K562 (cell line): Measurements from ENCODE around the gene ZGLP1. TPM values are rescaled to one million over a fixed set of nuclear protein-coding genes. Genes with fewer than 3 reads are reported as not detected.
A peak's percentile ranks its signal among the peaks of the same experiment; 100 is the strongest.

Experiments used
- ATAC-seq: fragments of 200-7000 bp; cut with Tn5 transposase; 3 replicates; pipeline ENCODE4 v1.9.1; 2020; ENCODE audit warnings: moderate library complexity
- BruUV-seq: library from RNA; stranded (reverse); fragments of 400-500 nt; replicated peaks from 2 replicates; lab custom pipeline; 2021; lab: Mats Ljungman, UMichigan
- CTCF ChIA-PET: fragments of 300-600 bp; formaldehyde crosslinking; extraction: SDS; loops from one replicate; lab custom pipeline; 2021; ENCODE audit warnings: low intra/inter-chr PET ratio; lab: Yijun Ruan, JAX
- POLR2A ChIA-PET: fragments of 300-600, 350-650 bp; sonication (Branson Sonifier 250); formaldehyde crosslinking; extraction: SDS; loops from one replicate; lab custom pipeline; 2021; ENCODE audit warnings: antibody characterized with exemption, inconsistent platforms; lab: Yijun Ruan, JAX
- DNase-seq, 4 experiments: peaks; one replicate each; pipeline versions ENCODE4 v3.0.0 to v3.0.0-alpha.2; 2011 to 2018; ENCODE audit warnings: low spot score in 3 of 4, mixed read lengths in 3 of 4; ENCODE audit errors: extremely low read depth in 1 of 4
- FAIRE-seq: peaks from 2 replicates; lab custom pipeline; 2011; peaks lifted over from hg19 to GRCh38; lab: Jason Lieb, UNC
- H2AFZ ChIP-seq: 2 replicates; pipeline ENCODE4 v1.6.0; 2011; ENCODE audit warnings: low read depth, low read length, control low read depth, inconsistent platforms
- H3K27ac ChIP-seq: fragments of 200-600 bp; 3 replicates; pipeline ENCODE4 v1.8.0; 2011; ENCODE audit warnings: low read depth, mild to moderate bottlenecking, control low read depth, inconsistent platforms, low read length, moderate library complexity, mixed read lengths; ENCODE audit errors: extremely low read depth
- H3K27me3 ChIP-seq, 2 experiments: fragments of 300-600 bp in 1 of 2; 2 replicates in 1 of 2; 3 replicates in 1 of 2; pipeline versions ENCODE4 v1.6.0 to v1.8.0; 2011; ENCODE audit warnings: inconsistent platforms in 2 of 2, low read length in 2 of 2, mild to moderate bottlenecking in 1 of 2, mixed read lengths in 1 of 2, moderate library complexity in 1 of 2; ENCODE audit not compliant: control insufficient read depth in 2 of 2, insufficient read depth in 2 of 2
- H3K36me3 ChIP-seq: fragments of 300-600 bp; 3 replicates; pipeline ENCODE4 v1.8.0; 2011; ENCODE audit warnings: mild to moderate bottlenecking, low read length, inconsistent platforms; ENCODE audit not compliant: control insufficient read depth, insufficient read depth
- H3K4me1 ChIP-seq, 2 experiments: fragments of 200-600 bp in 1 of 2; replicated peaks in 1 of 2; 2 replicates in 1 of 2; 3 replicates in 1 of 2; pipeline versions ENCODE4 v1.5.1 to v1.8.0; 2011; ENCODE audit warnings: inconsistent platforms in 2 of 2, low read length in 2 of 2, mild to moderate bottlenecking in 1 of 2, mixed read lengths in 1 of 2, moderate library complexity in 1 of 2; ENCODE audit not compliant: control insufficient read depth in 2 of 2, insufficient read depth in 2 of 2
- H3K4me2 ChIP-seq: 2 replicates; pipeline ENCODE4 v1.6.1; 2011; ENCODE audit warnings: low read length, control low read depth, inconsistent platforms, mixed read lengths; ENCODE audit not compliant: insufficient read depth
- H3K4me3 ChIP-seq: fragments of 200-600 bp; sonication (generic), shearing (Covaris generic); 2 replicates; pipeline ENCODE4 v1.5.1; 2016; ENCODE audit warnings: control low read depth, inconsistent platforms
- H3K79me2 ChIP-seq: fragments of 200-600 bp; 3 replicates; pipeline ENCODE4 v1.8.0; 2011; ENCODE audit warnings: low read length, inconsistent platforms; ENCODE audit not compliant: control insufficient read depth, insufficient read depth
- H3K9ac ChIP-seq, 2 experiments: 2 replicates each; pipeline versions ENCODE4 v1.6.0 to v1.6.1; 2011; ENCODE audit warnings: low read depth in 2 of 2, low read length in 2 of 2, control low read depth in 1 of 2, inconsistent platforms in 1 of 2, mild to moderate bottlenecking in 1 of 2, mixed read lengths in 1 of 2; ENCODE audit not compliant: insufficient read depth in 1 of 2
- H3K9me1 ChIP-seq: one replicate; pipeline ENCODE4 v1.6.0; 2011; ENCODE audit warnings: inconsistent platforms, mild to moderate bottlenecking, low read length, moderate library complexity; ENCODE audit not compliant: control insufficient read depth, insufficient read depth
- H3K9me3 ChIP-seq: replicated peaks from 2 replicates; pipeline ENCODE4 v1.5.1; 2011; ENCODE audit warnings: low read depth, low read length, inconsistent platforms; ENCODE audit not compliant: control insufficient read depth, insufficient read depth
- H4K20me1 ChIP-seq: replicated peaks from 2 replicates; pipeline ENCODE4 v1.6.1; 2011; ENCODE audit warnings: low read length, inconsistent platforms, mixed read lengths; ENCODE audit not compliant: control insufficient read depth, insufficient read depth
- CBFB ChIP-seq: sonication (generic); formaldehyde crosslinking; IDR thresholded peaks from 2 replicates; pipeline ENCODE4 v1.4.0; 2020; ENCODE audit warnings: mild to moderate bottlenecking, missing genetic modification reagents
- HDAC8 ChIP-seq: fragments of 450-650 bp; IDR thresholded peaks from 2 replicates; pipeline ENCODE4 v1.6.1; 2016; ENCODE audit warnings: mild to moderate bottlenecking, missing genetic modification characterization, moderate library complexity, missing compliant biosample characterization
- HNRNPK ChIP-seq: fragments of 200-400 bp; formaldehyde crosslinking; IDR thresholded peaks from one replicate; pipeline ENCODE4 v1.6.1; 2018; ENCODE audit warnings: mild to moderate bottlenecking, low read depth, low read length; ENCODE audit not compliant: poor library complexity, severe bottlenecking
- KDM5B ChIP-seq: fragments of 200-600 bp; sonication (generic); IDR thresholded peaks from 2 replicates; pipeline ENCODE4 v1.6.1; 2012; ENCODE audit warnings: low read depth, mild to moderate bottlenecking, moderate library complexity, low read length, control low read depth, inconsistent platforms; ENCODE audit not compliant: insufficient replicate concordance
- NELFE ChIP-seq: IDR thresholded peaks from 2 replicates; pipeline ENCODE4 v1.6.1; 2011; ENCODE audit warnings: mild to moderate bottlenecking; ENCODE audit not compliant: insufficient read depth, insufficient read length
- NFIC ChIP-seq: fragments of 450-650 bp; IDR thresholded peaks from 2 replicates; pipeline ENCODE4 v1.6.1; 2017; ENCODE audit warnings: mild to moderate bottlenecking, inconsistent platforms
- NFRKB ChIP-seq: fragments of 450-650 bp; IDR thresholded peaks from 2 replicates; pipeline ENCODE4 v1.6.1; 2016; ENCODE audit warnings: low read depth
- POLR2A ChIP-seq: fragments of 450-650 bp; conservative IDR thresholded peaks from 2 replicates; pipeline ENCODE4 v1.6.1; 2016
- SAP30 ChIP-seq: fragments of 200-600 bp; sonication (generic); IDR thresholded peaks from 2 replicates; pipeline ENCODE4 v1.6.1; 2012; ENCODE audit warnings: borderline replicate concordance, low read depth, mild to moderate bottlenecking, moderate library complexity, low read length, control low read depth, inconsistent platforms; ENCODE audit not compliant: insufficient read depth, poor library complexity, severe bottlenecking
- SLC30A9 ChIP-seq: fragments of 250-450 bp; sonication (Bioruptor Pico); IDR thresholded peaks from 2 replicates; pipeline ENCODE4 v1.8.0; 2022; ENCODE audit warnings: mild to moderate bottlenecking, moderate library complexity
- SMARCA5 ChIP-seq: fragments of 450-650 bp; IDR thresholded peaks from 2 replicates; pipeline ENCODE4 v1.6.1; 2016
- STAT5B ChIP-seq: fragments of 250-450 bp; sonication (Bioruptor Pico); IDR thresholded peaks from 2 replicates; pipeline ENCODE4 v1.8.0; 2021; ENCODE audit warnings: mild to moderate bottlenecking, inconsistent platforms
- ZNF384 ChIP-seq: IDR thresholded peaks from 2 replicates; pipeline ENCODE4 v1.6.1; 2012; ENCODE audit warnings: low read depth, low read length, improper control_type of control experiment
- ZNF766 ChIP-seq: fragments of 200-800 bp; sonication (Bioruptor generic); conservative IDR thresholded peaks from 2 replicates; pipeline ENCODE4 v1.6.1; 2016; ENCODE audit warnings: missing genetic modification characterization, missing compliant biosample characterization
- ZNF77 ChIP-seq: fragments of 250-450 bp; sonication (Bioruptor Pico); IDR thresholded peaks from 2 replicates; pipeline ENCODE4 v1.5.0; 2020
- WGBS: fragments of 100-300 bp; shearing (Covaris generic); methylation state at CpG from one replicate; pipeline ENCODE4 v1.1.6; 2016; ENCODE audit warnings: low coverage, mixed read lengths; ENCODE audit not compliant: insufficient coverage; ENCODE audit errors: missing lambda C conversion rate; 5-methylcytosine and 5-hydroxymethylcytosine counted together
- in situ Hi-C: fragments of 300-500 bp; cut with MboI; formaldehyde crosslinking; loops from 4 replicates; pipeline ENCODE4 v1.15.0; 2018; ENCODE audit warnings: inconsistent platforms, mixed read lengths
- intact Hi-C: fragments of 100-400 bp; cut with micrococcal nuclease; formaldehyde crosslinking; loops from 2 replicates; pipeline ENCODE4 v1.14.2; 2022
- polyA plus RNA-seq, 8 experiments: library from polyadenylated mRNA; depleted of rRNA in 4 of 8; stranded (reverse) in 5 of 8; unstranded in 3 of 8; fragments of >200 nt; fragmentation: Nextera tagmentation in 2 of 8; fragmentation: Illumina TruSeq in 1 of 8; extraction: Ambion mirVana in 2 of 8; extraction: Trizol in 1 of 8; gene quantifications; 2 replicates each; pipeline versions ENCODE4 v1.2.1 to v1.2.3, GENCODE V29; 2011 to 2014; ENCODE audit warnings: inconsistent platforms in 1 of 8, missing spikeins in 1 of 8
- total RNA-seq, 7 experiments: library from RNA; depleted of rRNA in 6 of 7; stranded (reverse); fragments of >200 nt in 6 of 7; fragmentation: Illumina TruSeq in 2 of 7; extraction: Trizol in 2 of 7; gene quantifications; 2 replicates each; pipeline versions ENCODE4 v1.2.1 to v1.2.3, GENCODE V29; 2011 to 2021; ENCODE audit warnings: low replicate concordance in 1 of 7
- TF ChIP-seq, protein P1 (sequence below): fragments of 450-650 bp; IDR thresholded peaks from 2 replicates; pipeline ENCODE4 v1.6.1; 2016; ENCODE audit warnings: low read depth

Gene ZGLP1
- total and polyA plus RNA-seq, 9 of the 15 experiments (the other 6 are each of a cell fraction or from before 2014, with no cell fraction given), result 0.24 to 4.5 (median 2.2) TPM

DNA sequence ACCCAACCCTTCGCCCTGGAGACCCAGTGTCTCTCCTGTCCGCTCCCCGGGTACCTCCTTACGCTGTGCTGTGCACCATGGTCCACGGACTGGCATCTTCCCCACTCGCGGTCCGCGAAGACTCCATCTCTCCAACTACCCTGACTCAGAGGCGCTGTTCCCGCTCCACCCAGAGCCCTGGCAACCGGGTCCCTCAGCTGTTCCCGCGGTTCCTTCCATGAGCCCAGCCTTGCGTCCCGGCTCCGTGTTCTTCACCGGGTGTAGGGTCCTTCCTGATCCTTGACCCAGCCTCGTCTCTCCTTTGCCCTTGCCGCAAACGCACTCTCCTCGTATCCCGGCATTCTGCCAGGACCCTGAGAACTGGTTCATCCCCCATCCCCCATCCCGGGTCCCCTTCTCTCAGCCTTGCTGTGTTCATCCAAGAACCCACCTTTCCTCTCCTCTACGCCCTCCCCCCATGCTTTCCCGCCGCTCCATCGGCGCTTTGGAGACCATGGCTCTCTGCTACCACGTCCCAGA, 19.2 kb downstream of the ZGLP1 start:
- DNase-seq (peak in 2 of 4 experiments; percentile 19 to 52), FAIRE-seq (no peak), ATAC-seq (no peak)
- in situ Hi-C loops, result no loop called here
- Histone ChIP-seq H2AFZ (peak overlapping the region; percentile 44), H3K9me3 (peaks cover 2% of the 10 kb centered on the region; the same call in 1 of the 2 replicates), H3K9me1 (no peaks in the 10 kb centered on the region), H3K27ac (peak overlapping the region; percentile 96), H3K9ac (peak overlapping the region; percentile 91 to 99), H3K27me3 (no peaks in the 10 kb centered on the region), H3K4me1 (peaks cover 24 to 91% of the 10 kb centered on the region in 2 experiments; a peak in 4 of 5 replicates), H3K4me3 (peak overlapping the region; percentile 79), H3K79me2 (peaks cover 83% of the 10 kb centered on the region), H3K4me2 (peak overlapping the region; percentile 99), H4K20me1 (no peaks in the 10 kb centered on the region; the same call in 1 of the 2 replicates), H3K36me3 (peaks cover 39% of the 10 kb centered on the region)
- ChIA-PET CTCF (no interaction called here), POLR2A (interaction anchor here (0.8 to 3.6 kb wide), 7 partner anchors 10 to 102 kb away, joined by 3 to 23 read pairs (median 5); partner anchors contain the start of gene RAVER1)
- intact Hi-C loops, result no loop called here
- BruUV-seq, result no TSS peak
- WGBS, result under 1% methylated on average over 30 of the region's 30 CpGs
- no peak for TF ChIP-seq ZNF384
- TF ChIP-seq, protein P1, sequence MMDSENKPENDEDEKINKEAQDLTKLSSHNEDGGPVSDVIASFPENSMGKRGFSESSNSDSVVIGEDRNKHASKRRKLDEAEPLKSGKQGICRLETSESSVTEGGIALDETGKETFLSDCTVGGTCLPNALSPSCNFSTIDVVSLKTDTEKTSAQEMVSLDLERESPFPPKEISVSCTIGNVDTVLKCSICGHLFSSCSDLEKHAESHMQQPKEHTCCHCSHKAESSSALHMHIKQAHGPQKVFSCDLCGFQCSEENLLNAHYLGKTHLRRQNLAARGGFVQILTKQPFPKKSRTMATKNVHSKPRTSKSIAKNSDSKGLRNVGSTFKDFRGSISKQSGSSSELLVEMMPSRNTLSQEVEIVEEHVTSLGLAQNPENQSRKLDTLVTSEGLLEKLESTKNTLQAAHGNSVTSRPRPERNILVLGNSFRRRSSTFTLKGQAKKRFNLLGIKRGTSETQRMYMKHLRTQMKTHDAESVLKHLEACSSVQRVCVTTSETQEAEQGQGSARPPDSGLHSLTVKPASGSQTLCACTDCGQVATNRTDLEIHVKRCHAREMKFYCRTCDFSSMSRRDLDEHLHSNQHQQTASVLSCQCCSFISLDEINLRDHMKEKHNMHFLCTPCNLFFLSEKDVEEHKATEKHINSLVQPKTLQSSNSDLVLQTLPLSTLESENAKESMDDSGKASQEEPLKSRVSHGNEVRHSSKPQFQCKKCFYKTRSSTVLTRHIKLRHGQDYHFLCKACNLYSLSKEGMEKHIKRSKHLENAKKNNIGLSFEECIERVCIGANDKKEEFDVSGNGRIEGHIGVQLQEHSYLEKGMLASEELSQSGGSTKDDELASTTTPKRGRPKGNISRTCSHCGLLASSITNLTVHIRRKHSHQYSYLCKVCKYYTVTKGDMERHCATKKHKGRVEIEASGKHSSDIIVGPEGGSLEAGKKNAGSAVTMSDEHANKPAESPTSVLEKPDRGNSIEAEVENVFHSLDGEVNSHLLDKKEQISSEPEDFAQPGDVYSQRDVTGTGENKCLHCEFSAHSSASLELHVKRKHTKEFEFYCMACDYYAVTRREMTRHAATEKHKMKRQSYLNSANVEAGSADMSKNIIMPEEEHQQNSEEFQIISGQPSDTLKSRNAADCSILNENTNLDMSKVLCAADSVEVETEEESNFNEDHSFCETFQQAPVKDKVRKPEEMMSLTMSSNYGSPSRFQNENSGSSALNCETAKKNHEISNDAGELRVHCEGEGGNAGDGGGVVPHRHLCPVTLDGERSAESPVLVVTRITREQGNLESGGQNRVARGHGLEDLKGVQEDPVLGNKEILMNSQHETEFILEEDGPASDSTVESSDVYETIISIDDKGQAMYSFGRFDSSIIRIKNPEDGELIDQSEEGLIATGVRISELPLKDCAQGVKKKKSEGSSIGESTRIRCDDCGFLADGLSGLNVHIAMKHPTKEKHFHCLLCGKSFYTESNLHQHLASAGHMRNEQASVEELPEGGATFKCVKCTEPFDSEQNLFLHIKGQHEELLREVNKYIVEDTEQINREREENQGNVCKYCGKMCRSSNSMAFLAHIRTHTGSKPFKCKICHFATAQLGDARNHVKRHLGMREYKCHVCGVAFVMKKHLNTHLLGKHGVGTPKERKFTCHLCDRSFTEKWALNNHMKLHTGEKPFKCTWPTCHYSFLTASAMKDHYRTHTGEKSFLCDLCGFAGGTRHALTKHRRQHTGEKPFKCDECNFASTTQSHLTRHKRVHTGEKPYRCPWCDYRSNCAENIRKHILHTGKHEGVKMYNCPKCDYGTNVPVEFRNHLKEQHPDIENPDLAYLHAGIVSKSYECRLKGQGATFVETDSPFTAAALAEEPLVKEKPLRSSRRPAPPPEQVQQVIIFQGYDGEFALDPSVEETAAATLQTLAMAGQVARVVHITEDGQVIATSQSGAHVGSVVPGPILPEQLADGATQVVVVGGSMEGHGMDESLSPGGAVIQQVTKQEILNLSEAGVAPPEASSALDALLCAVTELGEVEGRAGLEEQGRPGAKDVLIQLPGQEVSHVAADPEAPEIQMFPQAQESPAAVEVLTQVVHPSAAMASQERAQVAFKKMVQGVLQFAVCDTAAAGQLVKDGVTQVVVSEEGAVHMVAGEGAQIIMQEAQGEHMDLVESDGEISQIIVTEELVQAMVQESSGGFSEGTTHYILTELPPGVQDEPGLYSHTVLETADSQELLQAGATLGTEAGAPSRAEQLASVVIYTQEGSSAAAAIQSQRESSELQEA, result no peak
- no peak for TF ChIP-seq ZNF77 (CRISPR knock-in tag)
- TF ChIP-seq SLC30A9, result no peak
- TF ChIP-seq STAT5B (CRISPR knock-in tag), result no peak
- TF ChIP-seq SAP30, result peak; percentile 12
- TF ChIP-seq CBFB (CRISPR knock-in tag), result peak; percentile 5; the same call in 1 of the 2 replicates
- no peak for TF ChIP-seq SMARCA5
- no peak for TF ChIP-seq NELFE
- peak; percentile 76 for TF ChIP-seq KDM5B
- no peak for TF ChIP-seq ZNF766 (CRISPR knock-in tag)
- TF ChIP-seq HDAC8 (tag), result no peak
- peak; percentile 45 for TF ChIP-seq NFIC
- peak; percentile 68 for TF ChIP-seq POLR2A
- TF ChIP-seq HNRNPK, result no peak
- peak; percentile 33; the same call in 1 of the 2 replicates for TF ChIP-seq NFRKB
